Skin of body (tissue), 2 donors: ENCODE results near the gene ZNF18. TPM values are rescaled to one million over a fixed set of nuclear protein-coding genes. Genes with fewer than 3 reads are reported as not detected.

Experiments used
- small RNA-seq: library from RNA; depleted of rRNA; stranded (forward); fragments of <200 nt; gene quantifications from one replicate; pipeline ENCODE3, GENCODE V24; 2014; ENCODE audit warnings: low replicate concordance
- total RNA-seq: library from RNA; depleted of rRNA; stranded (reverse); fragments of >200 nt; gene quantifications from one replicate; pipeline ENCODE4 v1.2.3, GENCODE V29; 2014

The ZNF18 gene
- total RNA-seq, 1 donor from 2014 or later = 12.6 TPM

Small RNA genes within 50 kb of the gene (small RNA-seq; reads per million reads assigned to genes)
- not detected for gene RNU11-2P

Other genes starting within 250 kb of the ZNF18 start
- gene MAP2K4, start 23.4 kb upstream of the ZNF18 start, total RNA-seq = 41.6 TPM